ENCODE data around the gene C2orf92.

Gene C2orf92

GRCh38 chr2:97703741-97704140, 34.2 kb downstream of the C2orf92 start:
- H3K27ac ChIP-seq: no peak overlapping the region
- DNase-seq (ENCODE audit: low spot score): no peak
- TF ChIP-seq CTCF (IDR thresholded peaks at IDR 0.05): no peak
- H3K4me3 ChIP-seq: no peak overlapping the region

- H3K4me3 ChIP-seq: no peak overlapping the region
- peak; percentile 65 for DNase-seq (ENCODE audit: low spot score)
- H3K27ac ChIP-seq: no peak overlapping the region
- no peak for TF ChIP-seq CTCF (IDR thresholded peaks at IDR 0.05)
Measured at GRCh38 chr2:97704989-97705388, 35.5 kb downstream of the C2orf92 start.

GRCh38 chr2:97706112-97706511, 36.6 kb downstream of the C2orf92 start:
- peak; percentile 60 for DNase-seq (ENCODE audit: low spot score)
- Histone ChIP-seq H3K4me3 (no peak overlapping the region), H3K27ac (no peak overlapping the region)
- no peak for TF ChIP-seq CTCF (IDR thresholded peaks at IDR 0.05)

GRCh38 chr2:97706708-97707345, 37.3 kb downstream of the C2orf92 start:
- TF ChIP-seq CTCF (IDR thresholded peaks at IDR 0.05): no peak
- H3K27ac ChIP-seq: no peak overlapping the region
- peak; percentile 58 for DNase-seq (ENCODE audit: low spot score)
- H3K4me3 ChIP-seq: no peak overlapping the region

- H3K4me3 ChIP-seq: no peak overlapping the region
- H3K27ac ChIP-seq: no peak overlapping the region
- no peak for TF ChIP-seq CTCF (IDR thresholded peaks at IDR 0.05)
- no peak for DNase-seq (ENCODE audit: low spot score)
Measured at GRCh38 chr2:97707362-97708047, 38.0 kb downstream of the C2orf92 start.

- H3K4me3 ChIP-seq: no peak overlapping the region
- no peak overlapping the region for H3K27ac ChIP-seq
- no peak for DNase-seq (ENCODE audit: low spot score)
- TF ChIP-seq CTCF (IDR thresholded peaks at IDR 0.05): no peak
Measured at GRCh38 chr2:97708048-97708380, 38.5 kb downstream of the C2orf92 start.

GRCh38 chr2:97708608-97709007, 39.1 kb downstream of the C2orf92 start:
- no peak for DNase-seq (ENCODE audit: low spot score)
- no peak overlapping the region for H3K27ac ChIP-seq
- H3K4me3 ChIP-seq: no peak overlapping the region
- no peak for TF ChIP-seq CTCF (IDR thresholded peaks at IDR 0.05)

Measured in coronary artery (tissue), 2 donors.